A673 (cell line): Measurements from ENCODE around the gene STRBP.
"Not testable (repeated sequence)": the region's sequence is repeated elsewhere in the genome, so short reads cannot be mapped to it uniquely, and the experiment has no call there.

Experiments
- CTCF ChIP-seq: fragments of 300-800, 200-600 bp; sonication (generic); conservative IDR thresholded peaks from 2 replicates; pipeline ENCODE4 v1.5.1; 2017; ENCODE audit warnings: low read depth, mild to moderate bottlenecking, antibody characterized with exemption, low read length, moderate library complexity, mixed read lengths
- EZH2 ChIP-seq: fragments of 200-600 bp; sonication (generic); IDR thresholded peaks from 2 replicates; pipeline ENCODE4 v1.6.1; 2017; ENCODE audit warnings: borderline replicate concordance, low read depth, mild to moderate bottlenecking, mixed read lengths, antibody characterized with exemption, low read length; ENCODE audit not compliant: poor library complexity, severe bottlenecking

- TF ChIP-seq CTCF, EZH2: not testable (repeated sequence)
These were observed 67.9 kb downstream of the STRBP start for GRCh38 chr9:123200469-123200868.
